ENCODE data around the gene HECA.

HECA gene

DNA sequence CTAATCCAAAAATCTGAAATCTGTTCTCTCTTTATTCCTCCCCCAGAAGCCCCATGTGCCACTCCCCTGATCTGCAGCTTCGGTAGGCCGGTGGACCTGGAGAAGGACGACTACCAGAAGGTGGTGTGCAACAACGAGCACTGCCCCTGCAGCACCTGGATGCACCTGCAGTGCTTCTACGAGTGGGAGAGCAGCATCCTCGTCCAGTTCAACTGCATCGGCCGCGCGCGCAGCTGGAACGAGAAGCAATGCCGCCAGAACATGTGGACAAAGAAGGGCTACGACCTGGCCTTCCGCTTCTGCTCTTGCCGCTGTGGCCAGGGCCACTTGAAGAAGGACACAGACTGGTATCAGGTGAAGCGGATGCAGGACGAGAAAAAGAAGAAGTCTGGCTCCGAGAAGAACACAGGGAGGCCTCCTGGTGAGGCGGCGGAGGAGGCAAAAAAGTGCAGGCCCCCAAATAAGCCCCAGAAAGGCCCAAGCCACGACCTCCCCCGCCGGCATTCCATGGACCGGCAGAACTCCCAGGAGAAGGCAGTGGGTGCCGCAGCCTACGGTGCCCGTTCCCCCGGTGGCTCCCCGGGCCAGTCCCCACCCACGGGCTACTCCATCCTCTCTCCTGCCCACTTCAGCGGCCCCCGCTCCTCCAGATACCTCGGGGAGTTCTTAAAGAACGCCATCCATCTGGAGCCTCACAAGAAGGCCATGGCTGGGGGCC, 31.5 kb downstream of the HECA start:
- TF ChIP-seq, protein P1, sequence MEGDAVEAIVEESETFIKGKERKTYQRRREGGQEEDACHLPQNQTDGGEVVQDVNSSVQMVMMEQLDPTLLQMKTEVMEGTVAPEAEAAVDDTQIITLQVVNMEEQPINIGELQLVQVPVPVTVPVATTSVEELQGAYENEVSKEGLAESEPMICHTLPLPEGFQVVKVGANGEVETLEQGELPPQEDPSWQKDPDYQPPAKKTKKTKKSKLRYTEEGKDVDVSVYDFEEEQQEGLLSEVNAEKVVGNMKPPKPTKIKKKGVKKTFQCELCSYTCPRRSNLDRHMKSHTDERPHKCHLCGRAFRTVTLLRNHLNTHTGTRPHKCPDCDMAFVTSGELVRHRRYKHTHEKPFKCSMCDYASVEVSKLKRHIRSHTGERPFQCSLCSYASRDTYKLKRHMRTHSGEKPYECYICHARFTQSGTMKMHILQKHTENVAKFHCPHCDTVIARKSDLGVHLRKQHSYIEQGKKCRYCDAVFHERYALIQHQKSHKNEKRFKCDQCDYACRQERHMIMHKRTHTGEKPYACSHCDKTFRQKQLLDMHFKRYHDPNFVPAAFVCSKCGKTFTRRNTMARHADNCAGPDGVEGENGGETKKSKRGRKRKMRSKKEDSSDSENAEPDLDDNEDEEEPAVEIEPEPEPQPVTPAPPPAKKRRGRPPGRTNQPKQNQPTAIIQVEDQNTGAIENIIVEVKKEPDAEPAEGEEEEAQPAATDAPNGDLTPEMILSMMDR (IDR thresholded peaks at IDR 0.05; ENCODE audit: poor library complexity, severe bottlenecking) = no peak

DNA sequence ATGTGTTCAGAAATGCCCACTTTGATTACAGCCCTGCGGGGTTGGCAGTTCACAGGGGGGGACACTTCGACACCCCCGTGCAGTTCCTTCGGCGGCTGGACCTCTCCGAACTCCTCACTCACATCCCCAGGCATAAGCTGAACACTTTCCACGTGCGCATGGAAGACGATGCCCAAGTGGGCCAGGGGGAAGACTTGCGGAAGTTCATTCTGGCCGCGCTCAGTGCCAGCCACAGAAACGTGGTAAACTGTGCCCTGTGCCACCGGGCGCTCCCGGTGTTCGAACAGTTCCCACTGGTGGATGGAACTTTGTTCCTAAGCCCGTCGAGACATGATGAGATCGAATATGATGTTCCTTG, 32.1 kb downstream of the HECA start:
- Histone ChIP-seq H3K4me1 (ENCODE audit: insufficient read depth, poor library complexity, severe bottlenecking) (no peaks in the 10 kb centered on the region), H3K9me3 (ENCODE audit: severe bottlenecking) (no peaks in the 10 kb centered on the region), H3K27ac (ENCODE audit: poor library complexity, severe bottlenecking) (no peak overlapping the region), H3K27me3 (ENCODE audit: insufficient read depth, poor library complexity, severe bottlenecking) (no peaks in the 10 kb centered on the region), H3K36me3 (ENCODE audit: low read depth) (peaks cover 8% of the 10 kb centered on the region; the same call in 1 of the 2 replicates), H3K4me3 (ENCODE audit: severe bottlenecking) (no peak overlapping the region)
- TF ChIP-seq, protein P1 (IDR thresholded peaks at IDR 0.05; ENCODE audit: poor library complexity, severe bottlenecking) = no peak
- ATAC-seq (ENCODE audit: low read depth) (no peak), DNase-seq (ENCODE audit: low spot score) (no peak)

More for the DNA sequence above, 31.5 kb downstream of the HECA start:
- ATAC-seq (ENCODE audit: low read depth) = no peak
- H3K4me3 ChIP-seq (ENCODE audit: severe bottlenecking) = no peak overlapping the region
- H3K27me3 ChIP-seq (ENCODE audit: insufficient read depth, poor library complexity, severe bottlenecking) = no peaks in the 10 kb centered on the region
- H3K27ac ChIP-seq (ENCODE audit: poor library complexity, severe bottlenecking) = no peak overlapping the region
- H3K9me3 ChIP-seq (ENCODE audit: severe bottlenecking) = no peaks in the 10 kb centered on the region
- peaks cover 8% of the 10 kb centered on the region; the same call in 1 of the 2 replicates for H3K36me3 ChIP-seq (ENCODE audit: low read depth)
- no peak for DNase-seq (ENCODE audit: low spot score)
- no peaks in the 10 kb centered on the region for H3K4me1 ChIP-seq (ENCODE audit: insufficient read depth, poor library complexity, severe bottlenecking)

DNA sequence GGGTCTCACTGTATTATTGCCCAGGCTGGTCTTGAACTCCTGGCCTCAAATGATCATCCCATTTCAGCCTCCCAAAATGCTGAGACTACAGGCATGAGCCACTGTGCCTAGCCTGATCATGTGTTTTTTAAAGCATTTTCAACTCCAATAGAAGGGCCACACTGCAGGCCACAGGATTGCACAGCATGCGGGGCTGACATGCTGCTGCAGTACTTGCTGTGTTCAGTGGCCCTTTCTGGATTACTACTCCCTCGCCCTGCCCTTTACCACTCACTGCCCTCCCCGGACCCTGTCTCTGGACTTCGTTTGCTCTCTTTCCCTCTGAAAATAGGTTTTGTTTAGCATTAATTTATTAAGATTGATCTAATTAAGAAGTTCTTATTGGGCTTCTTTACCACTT, 37.3 kb downstream of the HECA start:
- ATAC-seq (ENCODE audit: low read depth) = no peak
- Histone ChIP-seq H3K27ac (ENCODE audit: poor library complexity, severe bottlenecking) (no peak overlapping the region), H3K4me1 (ENCODE audit: insufficient read depth, poor library complexity, severe bottlenecking) (no peaks in the 10 kb centered on the region)

DNA sequence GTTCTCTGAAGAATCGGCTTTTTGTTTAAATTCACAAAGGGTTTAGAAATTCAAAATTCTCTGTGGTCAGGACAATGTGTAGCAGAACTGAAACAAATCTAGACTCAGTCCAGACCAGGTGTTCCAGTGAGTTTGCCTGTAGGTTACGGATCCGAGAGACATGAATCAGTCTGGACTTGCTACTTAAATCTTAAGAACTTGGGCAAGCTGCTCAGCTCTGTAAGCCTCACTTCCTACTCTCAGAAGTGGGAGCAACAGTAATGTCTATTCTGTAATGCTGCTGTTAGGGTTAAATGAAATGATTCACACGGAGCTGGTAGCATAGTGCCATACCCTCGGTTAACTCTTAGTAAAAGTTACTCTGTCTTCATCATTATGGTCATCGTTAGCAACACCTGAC, 37.7 kb downstream of the HECA start:
- Histone ChIP-seq H3K4me3 (ENCODE audit: severe bottlenecking) (no peak overlapping the region), H3K9me3 (ENCODE audit: severe bottlenecking) (no peaks in the 10 kb centered on the region), H3K4me1 (ENCODE audit: insufficient read depth, poor library complexity, severe bottlenecking) (no peaks in the 10 kb centered on the region), H3K36me3 (ENCODE audit: low read depth) (peaks cover 6% of the 10 kb centered on the region), H3K27me3 (ENCODE audit: insufficient read depth, poor library complexity, severe bottlenecking) (no peaks in the 10 kb centered on the region), H3K27ac (ENCODE audit: poor library complexity, severe bottlenecking) (no peak overlapping the region)
- TF ChIP-seq, protein P1 (IDR thresholded peaks at IDR 0.05; ENCODE audit: poor library complexity, severe bottlenecking) = no peak
- ATAC-seq (ENCODE audit: low read depth) (no peak), DNase-seq (ENCODE audit: low spot score) (no peak)

More for the DNA sequence above, 37.3 kb downstream of the HECA start:
- Histone ChIP-seq H3K36me3 (ENCODE audit: low read depth) (peaks cover 11% of the 10 kb centered on the region), H3K9me3 (ENCODE audit: severe bottlenecking) (no peaks in the 10 kb centered on the region), H3K4me3 (ENCODE audit: severe bottlenecking) (no peak overlapping the region), H3K27me3 (ENCODE audit: insufficient read depth, poor library complexity, severe bottlenecking) (no peaks in the 10 kb centered on the region)
- DNase-seq (ENCODE audit: low spot score) = no peak
- TF ChIP-seq, protein P1 (IDR thresholded peaks at IDR 0.05; ENCODE audit: poor library complexity, severe bottlenecking) = no peak

DNA sequence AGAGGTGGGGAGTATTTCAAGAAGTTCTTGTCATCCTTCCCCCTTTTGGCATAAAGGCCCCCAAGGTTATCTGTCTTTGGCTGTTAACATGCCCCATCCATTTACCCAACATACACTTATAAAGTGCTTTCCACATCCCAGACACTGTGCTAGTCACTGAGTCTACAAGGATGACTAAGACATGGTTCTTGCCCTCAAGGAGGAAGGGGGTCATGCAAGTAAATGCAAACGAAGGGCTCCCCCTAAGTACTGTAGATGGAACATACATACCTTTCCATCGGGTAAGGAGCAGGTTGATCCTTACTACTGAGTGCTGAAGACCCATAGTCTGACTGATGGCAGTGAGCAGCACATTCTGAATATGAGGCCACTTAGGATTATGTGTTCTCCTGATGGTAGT, 38.3 kb downstream of the HECA start:
- H3K9me3 ChIP-seq (ENCODE audit: severe bottlenecking) = no peaks in the 10 kb centered on the region
- H3K36me3 ChIP-seq (ENCODE audit: low read depth) = peaks cover 5% of the 10 kb centered on the region
- ATAC-seq (ENCODE audit: low read depth) = peak; percentile 38; the same call in 1 of the 3 replicates
- no peaks in the 10 kb centered on the region for H3K4me1 ChIP-seq (ENCODE audit: insufficient read depth, poor library complexity, severe bottlenecking)
- H3K27me3 ChIP-seq (ENCODE audit: insufficient read depth, poor library complexity, severe bottlenecking) = no peaks in the 10 kb centered on the region
- no peak overlapping the region for H3K4me3 ChIP-seq (ENCODE audit: severe bottlenecking)
- TF ChIP-seq, protein P1 (IDR thresholded peaks at IDR 0.05; ENCODE audit: poor library complexity, severe bottlenecking) = no peak
- DNase-seq (ENCODE audit: low spot score) = no peak
- no peak overlapping the region for H3K27ac ChIP-seq (ENCODE audit: poor library complexity, severe bottlenecking)
